ENCODE results near the gene GRIN2A. TPM values are rescaled to one million over a fixed set of nuclear protein-coding genes. Genes with fewer than 3 reads are reported as not detected.

GRIN2A gene
- total and polyA plus RNA-seq, 2 donors (not counting 1 experiment from before 2014, with no cell fraction given) = 0.44 TPM; not detected in 1

DNA sequence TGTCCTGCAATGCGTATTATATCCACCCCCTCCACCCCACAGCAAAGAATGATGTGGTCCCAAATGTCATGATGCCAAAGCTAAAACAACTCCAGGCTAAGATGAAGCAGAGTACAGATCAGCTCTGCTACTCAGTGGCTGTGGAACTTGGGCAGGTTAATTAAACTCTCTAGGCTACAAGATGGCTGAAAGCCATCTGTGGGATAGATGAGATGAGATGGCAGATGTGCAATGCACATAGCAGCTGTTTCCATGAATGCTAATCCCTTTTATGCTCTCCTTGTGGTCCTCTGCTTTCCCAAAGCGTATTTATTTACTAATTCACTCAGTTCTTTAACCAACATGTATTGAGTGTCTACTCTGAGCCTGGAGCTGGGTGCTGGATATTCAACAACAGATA lies 114.4 kb downstream of the GRIN2A start:
- Mint-ChIP-seq H3K27ac (no peak overlapping the region), H3K27me3 (peaks cover 43% of the 10 kb centered on the region), H3K9me3 (ENCODE audit: insufficient read depth) (no peaks in the 10 kb centered on the region), H3K4me3 (no peak overlapping the region), H3K4me1 (no peaks in the 10 kb centered on the region)
- DNase-seq (no peak), ATAC-seq (ENCODE audit: low read depth) (no peak)
- H3K9me3 ChIP-seq (ENCODE audit: control extremely low read depth in 1 of 3, control insufficient read depth in 2 of 3, insufficient read depth in 1 of 3, low read length in 2 of 3) = no peaks in the 10 kb centered on the region
- ChIA-PET POLR2A (no interaction called here), CTCF (no interaction called here)
- no peak overlapping the region for H3K4me3 ChIP-seq (ENCODE audit: control extremely low read depth in 1 of 5, extremely low read depth in 1 of 5, insufficient read depth in 1 of 5, low read depth in 2 of 5, low read length in 4 of 5)
- no peaks in the 10 kb centered on the region for H3K36me3 ChIP-seq (replicated peaks in 1 of 2; ENCODE audit: control extremely low read depth in 1 of 2, control insufficient read depth in 1 of 2, extremely low read depth in 1 of 2, insufficient read depth in 2 of 2, low read length in 1 of 2)
- peaks cover 0 to 11% (median 0%) of the 10 kb centered on the region in 4 experiments for H3K27me3 ChIP-seq (replicated peaks in 1 of 4; ENCODE audit: control extremely low read depth in 1 of 4, control insufficient read depth in 3 of 4, insufficient read depth in 4 of 4, low read length in 3 of 4)
- H2AFZ ChIP-seq (ENCODE audit: insufficient read depth, low read depth, low read length, poor library complexity, severe bottlenecking) = no peak overlapping the region
- H4K20me1 ChIP-seq (ENCODE audit: control insufficient read depth, insufficient read depth, low read length, poor library complexity, severe bottlenecking) = no peaks in the 10 kb centered on the region
- no peaks in the 10 kb centered on the region for H3K4me1 ChIP-seq (ENCODE audit: control insufficient read depth in 2 of 2, insufficient read depth in 2 of 2, low read length in 2 of 2)
- H3K27ac ChIP-seq (ENCODE audit: low read length in 2 of 2) = no peak overlapping the region
- H3K4me2 ChIP-seq (replicated peaks; ENCODE audit: low read depth, low read length, poor library complexity, severe bottlenecking) = no peak overlapping the region
- 86% methylated on average over 1 of the region's 2 CpGs for WGBS (ENCODE audit: insufficient coverage)
- H3K79me2 ChIP-seq (ENCODE audit: control insufficient read depth, insufficient read depth, low read length) = no peaks in the 10 kb centered on the region
- no peak overlapping the region for H3K9ac ChIP-seq (ENCODE audit: low read length)
- TF ChIP-seq, protein P1, sequence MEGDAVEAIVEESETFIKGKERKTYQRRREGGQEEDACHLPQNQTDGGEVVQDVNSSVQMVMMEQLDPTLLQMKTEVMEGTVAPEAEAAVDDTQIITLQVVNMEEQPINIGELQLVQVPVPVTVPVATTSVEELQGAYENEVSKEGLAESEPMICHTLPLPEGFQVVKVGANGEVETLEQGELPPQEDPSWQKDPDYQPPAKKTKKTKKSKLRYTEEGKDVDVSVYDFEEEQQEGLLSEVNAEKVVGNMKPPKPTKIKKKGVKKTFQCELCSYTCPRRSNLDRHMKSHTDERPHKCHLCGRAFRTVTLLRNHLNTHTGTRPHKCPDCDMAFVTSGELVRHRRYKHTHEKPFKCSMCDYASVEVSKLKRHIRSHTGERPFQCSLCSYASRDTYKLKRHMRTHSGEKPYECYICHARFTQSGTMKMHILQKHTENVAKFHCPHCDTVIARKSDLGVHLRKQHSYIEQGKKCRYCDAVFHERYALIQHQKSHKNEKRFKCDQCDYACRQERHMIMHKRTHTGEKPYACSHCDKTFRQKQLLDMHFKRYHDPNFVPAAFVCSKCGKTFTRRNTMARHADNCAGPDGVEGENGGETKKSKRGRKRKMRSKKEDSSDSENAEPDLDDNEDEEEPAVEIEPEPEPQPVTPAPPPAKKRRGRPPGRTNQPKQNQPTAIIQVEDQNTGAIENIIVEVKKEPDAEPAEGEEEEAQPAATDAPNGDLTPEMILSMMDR (IDR thresholded peaks at IDR 0.05) = no peak
- TF ChIP-seq EZH2 (IDR thresholded peaks at IDR 0.05; ENCODE audit: borderline replicate concordance, insufficient read depth, low read depth, low read length, poor library complexity, severe bottlenecking) = no peak
- intact Hi-C loops (cut with micrococcal nuclease) = no loop called here

DNA sequence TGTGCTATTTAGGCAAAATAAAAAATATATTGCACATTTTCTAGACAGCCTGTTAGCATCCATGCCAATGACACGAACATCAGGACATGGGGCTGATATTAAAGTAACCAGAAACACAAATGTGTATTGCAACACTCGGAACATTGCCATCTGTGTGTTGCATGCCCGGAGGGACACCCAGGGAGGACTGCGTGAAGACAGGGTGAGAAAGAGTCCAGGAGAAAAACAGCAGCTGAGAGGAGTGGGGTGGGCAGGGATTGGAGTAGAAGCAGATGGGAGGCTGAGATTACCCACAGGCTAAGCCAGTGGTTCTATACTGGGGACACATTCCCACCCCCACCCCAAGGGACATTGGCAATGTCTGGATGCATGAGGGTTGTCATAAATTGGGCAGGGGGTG lies 114.8 kb downstream of the GRIN2A start:
- H3K27me3 ChIP-seq (replicated peaks in 1 of 4; ENCODE audit: control extremely low read depth in 1 of 4, control insufficient read depth in 3 of 4, insufficient read depth in 4 of 4, low read length in 3 of 4) = peaks cover 0 to 11% (median 0%) of the 10 kb centered on the region in 4 experiments
- H3K4me1 Mint-ChIP-seq = no peaks in the 10 kb centered on the region
- no peak overlapping the region for H3K27ac Mint-ChIP-seq
- no peak for TF ChIP-seq EZH2 (IDR thresholded peaks at IDR 0.05; ENCODE audit: borderline replicate concordance, insufficient read depth, low read depth, low read length, poor library complexity, severe bottlenecking)
- TF ChIP-seq, protein P1 (IDR thresholded peaks at IDR 0.05) = no peak
- intact Hi-C loops (cut with micrococcal nuclease) = no loop called here
- H3K9me3 ChIP-seq (ENCODE audit: control extremely low read depth in 1 of 3, control insufficient read depth in 2 of 3, insufficient read depth in 1 of 3, low read length in 2 of 3) = no peaks in the 10 kb centered on the region
- POLR2A ChIA-PET = no interaction called here
- no peak overlapping the region for H3K9ac ChIP-seq (ENCODE audit: low read length)
- H3K27ac ChIP-seq (ENCODE audit: low read length in 2 of 2) = no peak overlapping the region
- H4K20me1 ChIP-seq (ENCODE audit: control insufficient read depth, insufficient read depth, low read length, poor library complexity, severe bottlenecking) = no peaks in the 10 kb centered on the region
- H3K4me2 ChIP-seq (replicated peaks; ENCODE audit: low read depth, low read length, poor library complexity, severe bottlenecking) = no peak overlapping the region
- no peaks in the 10 kb centered on the region for H3K79me2 ChIP-seq (ENCODE audit: control insufficient read depth, insufficient read depth, low read length)
- H3K9me3 Mint-ChIP-seq (ENCODE audit: insufficient read depth) = no peaks in the 10 kb centered on the region
- H3K4me3 Mint-ChIP-seq = no peak overlapping the region
- H3K36me3 ChIP-seq (replicated peaks in 1 of 2; ENCODE audit: control extremely low read depth in 1 of 2, control insufficient read depth in 1 of 2, extremely low read depth in 1 of 2, insufficient read depth in 2 of 2, low read length in 1 of 2) = no peaks in the 10 kb centered on the region
- no peak overlapping the region for H3K4me3 ChIP-seq (ENCODE audit: control extremely low read depth in 1 of 5, extremely low read depth in 1 of 5, insufficient read depth in 1 of 5, low read depth in 2 of 5, low read length in 4 of 5)
- no peak for DNase-seq
- CTCF ChIA-PET = no interaction called here
- H3K4me1 ChIP-seq (ENCODE audit: control insufficient read depth in 2 of 2, insufficient read depth in 2 of 2, low read length in 2 of 2) = no peaks in the 10 kb centered on the region
- ATAC-seq (ENCODE audit: low read depth) = no peak
- no peak overlapping the region for H2AFZ ChIP-seq (ENCODE audit: insufficient read depth, low read depth, low read length, poor library complexity, severe bottlenecking)
- H3K27me3 Mint-ChIP-seq = peaks cover 45% of the 10 kb centered on the region
- 69% methylated on average over 4 of the region's 4 CpGs for WGBS (ENCODE audit: insufficient coverage)
